Glutamatergic neuron (in vitro differentiated cells): ENCODE results near the gene GRB10. TPM values are rescaled to one million over a fixed set of nuclear protein-coding genes. Genes with fewer than 3 reads are reported as not detected.

Experiments
- DNase-seq: peaks from one replicate; pipeline ENCODE4 v3.0.0; 2022
- H3K27ac Mint-ChIP-seq: one replicate; pipeline ENCODE4 v1.8.0; 2020; ENCODE audit warnings: mild to moderate bottlenecking, mixed read lengths, inconsistent platforms; ENCODE audit not compliant: unreplicated experiment
- H3K27me3 Mint-ChIP-seq: one replicate; pipeline ENCODE4 v1.8.0; 2020; ENCODE audit warnings: mild to moderate bottlenecking, moderate library complexity, mixed read lengths, inconsistent platforms; ENCODE audit not compliant: unreplicated experiment
- H3K36me3 Mint-ChIP-seq: one replicate; pipeline ENCODE4 v1.8.0; 2020; ENCODE audit warnings: mild to moderate bottlenecking, mixed read lengths, inconsistent platforms; ENCODE audit not compliant: unreplicated experiment
- H3K4me1 Mint-ChIP-seq: one replicate; pipeline ENCODE4 v1.8.0; 2020; ENCODE audit warnings: mild to moderate bottlenecking, low read depth, mixed read lengths, inconsistent platforms; ENCODE audit not compliant: unreplicated experiment
- H3K4me3 Mint-ChIP-seq: one replicate; pipeline ENCODE4 v1.8.0; 2020; ENCODE audit warnings: mild to moderate bottlenecking, mixed read lengths, inconsistent platforms; ENCODE audit not compliant: unreplicated experiment
- H3K9me3 Mint-ChIP-seq: one replicate; pipeline ENCODE4 v1.8.0; 2020; ENCODE audit warnings: mild to moderate bottlenecking, moderate library complexity, mixed read lengths, inconsistent platforms; ENCODE audit not compliant: unreplicated experiment
- total RNA-seq: library from RNA; stranded (reverse); fragmentation: NEBNext Ultra II Directional; extraction: Animal tissue kit (Norgen Biotek cat#: 25700); gene quantifications from one replicate; pipeline ENCODE4 v1.2.1, GENCODE V29; 2021; ENCODE audit not compliant: unreplicated experiment
- TF ChIP-seq, protein P1 (sequence below): fragments of 200-600 bp; sonication (generic); IDR thresholded peaks from one replicate; pipeline ENCODE4 v1.5.0; 2021; ENCODE audit not compliant: partially characterized antibody, unreplicated experiment

The GRB10 gene
- total RNA-seq, 1 donor from 2014 or later, result 182 TPM

DNA sequence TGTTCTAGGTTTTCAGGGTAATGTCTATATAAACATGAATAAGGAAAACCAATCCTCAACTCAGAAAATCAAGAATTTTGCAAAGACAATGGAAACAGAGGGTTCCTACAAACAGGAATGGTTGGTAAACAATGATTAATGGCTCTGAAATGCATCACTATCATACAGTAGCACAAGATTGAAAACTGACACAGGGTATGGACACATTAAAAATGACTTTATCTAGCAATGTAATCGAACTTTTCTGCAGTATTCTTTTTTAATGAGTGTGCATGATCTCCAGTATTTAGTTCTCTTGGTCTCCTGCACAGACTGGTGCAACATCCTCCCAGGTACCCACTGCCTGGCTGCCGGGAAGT, 15.9 kb downstream of the GRB10 start:
- peaks cover 35% of the 10 kb centered on the region for H3K4me1 Mint-ChIP-seq
- TF ChIP-seq, protein P1, sequence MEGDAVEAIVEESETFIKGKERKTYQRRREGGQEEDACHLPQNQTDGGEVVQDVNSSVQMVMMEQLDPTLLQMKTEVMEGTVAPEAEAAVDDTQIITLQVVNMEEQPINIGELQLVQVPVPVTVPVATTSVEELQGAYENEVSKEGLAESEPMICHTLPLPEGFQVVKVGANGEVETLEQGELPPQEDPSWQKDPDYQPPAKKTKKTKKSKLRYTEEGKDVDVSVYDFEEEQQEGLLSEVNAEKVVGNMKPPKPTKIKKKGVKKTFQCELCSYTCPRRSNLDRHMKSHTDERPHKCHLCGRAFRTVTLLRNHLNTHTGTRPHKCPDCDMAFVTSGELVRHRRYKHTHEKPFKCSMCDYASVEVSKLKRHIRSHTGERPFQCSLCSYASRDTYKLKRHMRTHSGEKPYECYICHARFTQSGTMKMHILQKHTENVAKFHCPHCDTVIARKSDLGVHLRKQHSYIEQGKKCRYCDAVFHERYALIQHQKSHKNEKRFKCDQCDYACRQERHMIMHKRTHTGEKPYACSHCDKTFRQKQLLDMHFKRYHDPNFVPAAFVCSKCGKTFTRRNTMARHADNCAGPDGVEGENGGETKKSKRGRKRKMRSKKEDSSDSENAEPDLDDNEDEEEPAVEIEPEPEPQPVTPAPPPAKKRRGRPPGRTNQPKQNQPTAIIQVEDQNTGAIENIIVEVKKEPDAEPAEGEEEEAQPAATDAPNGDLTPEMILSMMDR, result no peak
- no peak for DNase-seq
- peaks cover 13% of the 10 kb centered on the region for H3K27me3 Mint-ChIP-seq
- H3K36me3 Mint-ChIP-seq, result peaks cover 8% of the 10 kb centered on the region
- peaks cover 14% of the 10 kb centered on the region for H3K9me3 Mint-ChIP-seq
- H3K4me3 Mint-ChIP-seq, result no peak overlapping the region
- no peak overlapping the region for H3K27ac Mint-ChIP-seq

DNA sequence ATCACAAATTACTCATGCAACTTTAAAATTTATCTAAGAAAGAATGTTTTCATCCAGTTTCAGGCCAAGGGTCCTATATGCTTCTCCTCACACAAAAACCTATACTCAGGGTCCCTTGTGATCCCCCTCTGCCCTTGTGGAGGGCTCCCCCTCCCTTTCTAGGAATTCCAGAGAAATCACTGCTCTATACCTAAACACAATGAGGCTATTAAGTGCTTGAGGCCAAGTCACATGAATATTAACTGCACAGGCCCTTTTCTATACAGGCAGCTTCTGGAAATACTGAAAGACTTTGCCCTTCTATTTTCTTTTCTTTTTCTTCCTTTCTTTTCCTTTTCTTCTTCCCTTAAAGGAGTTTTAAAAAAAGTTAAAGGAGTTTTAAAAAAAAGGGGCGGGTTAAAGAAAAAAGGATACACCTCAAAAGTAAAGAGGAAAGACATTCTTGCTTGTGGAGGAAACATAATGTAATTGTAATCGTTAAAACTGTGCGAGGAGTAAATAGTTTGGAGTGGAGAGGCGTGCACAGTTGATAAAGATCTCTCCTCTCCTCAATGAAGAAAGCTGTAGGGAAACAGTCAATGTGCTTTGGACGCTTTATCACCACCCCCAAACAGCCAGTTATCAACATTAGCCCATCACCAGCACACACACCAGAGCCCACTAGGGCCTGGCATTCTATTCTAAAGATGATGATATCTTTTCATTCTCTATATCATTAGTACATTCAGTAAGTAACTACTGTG, 16.4 kb downstream of the GRB10 start:
- Mint-ChIP-seq H3K4me3 (no peak overlapping the region), H3K36me3 (peaks cover 8% of the 10 kb centered on the region), H3K27me3 (peaks cover 10% of the 10 kb centered on the region), H3K27ac (no peak overlapping the region), H3K9me3 (peaks cover 8% of the 10 kb centered on the region), H3K4me1 (peaks cover 32% of the 10 kb centered on the region)
- no peak for DNase-seq
- TF ChIP-seq, protein P1, result no peak

DNA sequence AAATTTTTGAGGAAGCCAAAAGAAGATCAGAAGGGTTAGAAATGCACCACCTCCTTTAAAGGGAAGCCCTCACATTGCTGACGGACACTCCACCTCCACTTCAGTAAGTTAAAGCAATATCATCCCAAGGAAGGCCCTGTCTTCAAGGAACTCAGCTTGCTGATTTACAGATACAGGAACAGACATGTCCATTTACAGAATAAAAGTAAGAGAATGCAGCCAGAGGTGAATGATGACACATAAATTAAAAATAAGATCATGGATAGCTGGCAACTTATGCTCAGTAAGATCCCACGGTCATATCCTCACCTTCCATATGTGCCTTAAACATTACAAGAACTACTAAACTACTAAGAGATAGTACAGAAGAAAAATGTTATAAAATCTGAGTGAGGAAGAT, 20.4 kb downstream of the GRB10 start:
- Mint-ChIP-seq H3K9me3 (peaks cover 5% of the 10 kb centered on the region), H3K4me3 (no peak overlapping the region)

DNA sequence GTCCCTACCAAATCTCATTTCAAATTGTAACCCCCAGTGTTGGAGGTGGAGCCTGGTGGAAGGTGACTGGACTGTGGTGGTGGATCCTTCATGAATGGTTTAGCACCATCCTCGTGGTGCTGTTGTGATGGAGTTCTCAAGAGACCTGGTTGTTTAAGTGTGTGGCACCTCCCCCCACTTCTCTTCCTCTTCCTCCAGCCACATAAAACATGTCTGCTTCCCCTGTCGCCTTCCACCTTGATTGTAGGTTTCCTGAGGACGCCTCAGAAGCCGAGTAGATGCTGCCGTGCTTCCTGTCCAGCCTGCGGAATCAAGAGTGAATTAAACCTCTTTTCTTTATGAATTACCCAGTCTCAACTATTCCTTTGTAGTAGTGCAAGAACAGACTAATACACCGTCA, 21.0 kb downstream of the GRB10 start:
- H3K4me1 Mint-ChIP-seq, result peaks cover 16% of the 10 kb centered on the region
- no peak for DNase-seq
- TF ChIP-seq, protein P1, result no peak
- H3K36me3 Mint-ChIP-seq, result peaks cover 8% of the 10 kb centered on the region
- peaks cover 5% of the 10 kb centered on the region for H3K9me3 Mint-ChIP-seq
- H3K27ac Mint-ChIP-seq, result no peak overlapping the region
- peaks cover 5% of the 10 kb centered on the region for H3K27me3 Mint-ChIP-seq
- H3K4me3 Mint-ChIP-seq, result no peak overlapping the region

More for the DNA sequence above, 20.4 kb downstream of the GRB10 start:
- peaks cover 8% of the 10 kb centered on the region for H3K36me3 Mint-ChIP-seq
- no peak for DNase-seq
- peaks cover 16% of the 10 kb centered on the region for H3K4me1 Mint-ChIP-seq
- TF ChIP-seq, protein P1, result no peak
- peaks cover 5% of the 10 kb centered on the region for H3K27me3 Mint-ChIP-seq
- H3K27ac Mint-ChIP-seq, result no peak overlapping the region

DNA sequence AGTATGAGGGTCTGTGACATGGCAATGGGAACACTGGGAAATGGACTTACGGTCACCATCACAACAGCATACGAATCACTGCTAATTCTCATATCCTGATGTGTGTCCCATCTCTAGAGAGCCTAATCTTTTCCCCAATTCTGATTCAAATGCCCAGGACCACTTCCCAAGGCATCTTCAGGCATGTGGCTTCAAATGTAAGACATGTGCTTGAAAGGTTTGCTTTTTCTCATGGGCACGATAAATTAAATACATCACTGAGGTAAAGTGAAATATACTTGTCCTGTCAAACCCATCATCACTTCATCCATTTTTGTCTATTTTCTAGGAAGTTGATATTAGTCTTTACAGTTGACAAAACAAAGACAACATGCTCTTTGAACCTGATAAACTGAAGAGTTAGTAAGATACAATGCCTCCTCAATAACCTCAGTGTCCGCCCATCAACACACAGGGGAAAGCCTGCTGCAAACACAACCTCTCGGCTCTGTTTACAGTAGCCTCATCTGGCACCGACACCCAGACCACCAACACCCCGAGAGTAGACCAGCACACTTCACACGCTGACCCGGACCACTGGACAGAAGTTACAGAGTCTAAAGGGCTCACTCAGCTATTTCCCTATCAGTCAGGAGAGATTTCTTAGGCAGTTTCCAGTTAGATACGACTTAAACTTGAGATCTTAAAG, 24.8 kb downstream of the GRB10 start:
- Mint-ChIP-seq H3K27me3 (peaks cover 3% of the 10 kb centered on the region), H3K4me3 (no peak overlapping the region), H3K36me3 (peaks cover under 1% of the 10 kb centered on the region), H3K27ac (no peak overlapping the region), H3K4me1 (peaks cover 18% of the 10 kb centered on the region), H3K9me3 (peaks cover 2% of the 10 kb centered on the region)
- TF ChIP-seq, protein P1, result no peak
- DNase-seq, result no peak
